ENCODE measurements around the gene RDH13. TPM values are rescaled to one million over a fixed set of nuclear protein-coding genes. Genes with fewer than 3 reads are reported as not detected.
"Not testable (repeated sequence)": the region's sequence is repeated elsewhere in the genome, so short reads cannot be mapped to it uniquely, and the experiment has no call there.

Gene RDH13
- total RNA-seq, 4 donors from 2014 or later = 10.0 to 15.6 (median 13.9) TPM

DNA sequence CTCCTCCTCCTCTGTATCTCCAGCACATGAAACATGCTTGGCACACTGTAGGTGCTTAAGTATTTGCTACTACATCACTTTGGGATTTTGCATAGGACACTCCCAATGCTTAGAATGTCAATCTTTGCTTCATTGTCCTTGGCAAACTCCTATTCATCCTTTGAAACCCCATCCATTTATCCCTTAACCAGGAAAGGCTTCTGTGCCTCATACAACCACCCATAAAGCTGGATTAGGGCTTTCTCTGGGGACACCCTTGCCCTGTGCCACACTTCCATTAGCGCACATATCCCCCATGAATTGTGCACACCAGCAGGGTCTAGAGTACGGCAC, 6.9 kb upstream of the RDH13 start:
- Histone ChIP-seq H3K9me3 (peaks cover 0 to 18% (median 0%) of the 10 kb centered on the region in 3 donors), H3K27ac (no peak overlapping the region), H3K36me3 (no peaks in the 10 kb centered on the region), H3K4me1 (peaks cover 0 to 7% (median 0%) of the 10 kb centered on the region in 3 donors), H3K27me3 (peaks cover 82% of the 10 kb centered on the region), H3K4me3 (no peak overlapping the region)
- WGBS, 2 donors (ENCODE audit: low coverage in 1 of 2) = 95 to 100% methylated on average over 1 to 2 of the region's 2 CpGs
- ATAC-seq = no peak
- no peak for TF ChIP-seq CTCF (IDR thresholded peaks at IDR 0.05)
- TF ChIP-seq POLR2A (IDR thresholded peaks at IDR 0.05) = no peak
- no peak for TF ChIP-seq EP300 (IDR thresholded peaks at IDR 0.05)
- no peak for TF ChIP-seq POLR2AphosphoS5 (IDR thresholded peaks at IDR 0.05)

- Histone ChIP-seq H3K36me3 (no peaks in the 10 kb centered on the region), H3K4me1 (peaks cover 0 to 7% (median 0%) of the 10 kb centered on the region in 3 donors), H3K9me3 (peaks cover 0 to 18% (median 0%) of the 10 kb centered on the region in 3 donors), H3K27me3 (peaks cover 76% of the 10 kb centered on the region), H3K27ac (no peak overlapping the region), H3K4me3 (peak overlapping the region in 1 of 2 donors; percentile 1)
- no peak for TF ChIP-seq CTCF (IDR thresholded peaks at IDR 0.05)
- no peak for TF ChIP-seq POLR2A (IDR thresholded peaks at IDR 0.05)
- TF ChIP-seq EP300 (IDR thresholded peaks at IDR 0.05) = no peak
- no peak for TF ChIP-seq POLR2AphosphoS5 (IDR thresholded peaks at IDR 0.05)
- WGBS, 2 donors (ENCODE audit: low coverage in 1 of 2) = 9 to 19% methylated on average over 7 to 8 of the region's 30 CpGs
- peak; percentile 53 for ATAC-seq
Measured at GRCh38 chr19:55068950-55069864, 6.3 kb upstream of the RDH13 start.

DNA sequence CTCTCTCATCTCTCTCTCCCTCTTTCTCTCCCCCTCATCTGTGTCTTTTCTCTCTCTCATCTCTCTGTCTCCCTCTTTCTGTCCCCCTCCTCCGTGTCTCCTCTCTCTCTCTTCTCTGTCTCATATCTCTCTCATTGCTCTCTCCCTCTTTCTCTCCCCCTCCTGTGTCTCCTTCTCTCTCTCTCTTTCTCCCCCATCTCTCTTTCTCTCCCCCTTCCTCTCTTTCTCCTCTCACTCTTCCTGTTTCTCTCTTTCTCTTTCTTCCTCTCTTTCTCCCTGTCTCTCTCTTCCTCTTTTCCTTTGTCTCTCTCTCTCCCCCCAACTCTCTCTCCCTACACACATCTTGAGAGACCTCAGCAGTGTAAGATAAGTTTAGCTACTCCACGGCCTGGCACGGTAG, 4.9 kb upstream of the RDH13 start:
- no peak for ATAC-seq
- no peak overlapping the region for H3K4me3 ChIP-seq
- H3K27ac ChIP-seq = no peak overlapping the region
- no peaks in the 10 kb centered on the region for H3K36me3 ChIP-seq
- H3K4me1 ChIP-seq = peaks cover 0 to 7% (median 0%) of the 10 kb centered on the region in 3 donors
- 0 to 33% methylated on average over 1 to 3 of the region's 3 CpGs for WGBS, 2 donors (ENCODE audit: low coverage in 1 of 2)
- H3K27me3 ChIP-seq = peaks cover 62% of the 10 kb centered on the region
- no peak for TF ChIP-seq EP300 (IDR thresholded peaks at IDR 0.05)
- TF ChIP-seq POLR2AphosphoS5 (IDR thresholded peaks at IDR 0.05) = no peak
- TF ChIP-seq POLR2A (IDR thresholded peaks at IDR 0.05) = no peak
- peaks cover 0 to 9% (median 0%) of the 10 kb centered on the region in 3 donors for H3K9me3 ChIP-seq

DNA sequence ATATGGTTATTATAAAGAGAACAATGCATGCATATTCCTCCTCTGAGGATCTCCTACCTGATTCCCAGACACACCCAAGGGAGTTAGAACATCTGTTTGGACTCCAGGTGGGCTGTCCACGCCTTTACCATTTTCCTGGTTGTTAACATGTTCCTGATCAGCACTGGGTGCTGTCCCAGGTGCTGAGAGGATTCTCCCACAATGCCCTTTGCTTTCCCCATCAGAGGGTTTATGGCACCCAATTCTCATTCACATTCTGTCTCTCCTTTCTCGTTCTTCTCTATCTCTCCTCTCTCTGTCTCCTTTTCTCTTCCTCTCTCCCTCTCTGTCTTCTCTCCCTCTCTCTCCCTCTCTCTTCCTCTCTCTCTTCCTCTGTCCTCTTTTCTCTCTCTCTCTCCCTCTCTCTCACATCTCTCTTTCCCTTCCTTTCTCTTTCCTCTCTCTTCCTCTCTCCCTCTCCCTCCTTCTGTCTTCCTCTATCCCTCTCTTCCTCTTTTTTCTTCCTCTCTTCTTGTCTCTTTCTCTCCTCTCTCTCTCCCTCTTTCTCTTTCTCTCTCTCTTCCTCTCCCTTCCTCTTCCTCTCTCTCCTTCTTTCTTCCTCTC, 3.3 kb upstream of the RDH13 start:
- Histone ChIP-seq H3K9me3 (peaks cover 0 to 4% (median 0%) of the 10 kb centered on the region in 3 donors), H3K27me3 (peaks cover 46% of the 10 kb centered on the region), H3K36me3 (no peaks in the 10 kb centered on the region), H3K4me3 (no peak overlapping the region), H3K27ac (no peak overlapping the region), H3K4me1 (peaks cover 0 to 20% (median 8%) of the 10 kb centered on the region in 3 donors)
- ATAC-seq = no peak
- TF ChIP-seq POLR2AphosphoS5 (IDR thresholded peaks at IDR 0.05) (no peak), EP300 (IDR thresholded peaks at IDR 0.05) (no peak), CTCF (IDR thresholded peaks at IDR 0.05) (no peak), POLR2A (IDR thresholded peaks at IDR 0.05) (no peak)
- 18 to 21% methylated on average over 2 of the region's 2 CpGs for WGBS, 2 donors (ENCODE audit: low coverage in 1 of 2)

GRCh38 chr19:55065516-55065915, 2.6 kb upstream of the RDH13 start:
- Histone ChIP-seq H3K27me3 (peaks cover 39% of the 10 kb centered on the region), H3K4me1 (peaks cover 0 to 27% (median 8%) of the 10 kb centered on the region in 3 donors)
- not testable (repeated sequence) for H3K27ac ChIP-seq, H3K9me3 ChIP-seq, H3K4me3 ChIP-seq, ATAC-seq, H3K36me3 ChIP-seq
- WGBS, 2 donors (ENCODE audit: low coverage in 1 of 2) = 80 to 87% methylated on average over 5 to 9 of the region's 9 CpGs
